Chondrocyte (in vitro differentiated cells): ENCODE measurements around the gene CEACAM19. TPM values are rescaled to one million over a fixed set of nuclear protein-coding genes. Genes with fewer than 3 reads are reported as not detected.

ENCODE experiments used
- DNase-seq: peaks from one replicate; pipeline ENCODE4 v3.0.0; 2021; ENCODE audit warnings: mixed read lengths, low spot score
- H3K27ac Mint-ChIP-seq: one replicate; pipeline ENCODE4 v1.8.0; 2021; ENCODE audit warnings: mild to moderate bottlenecking, moderate library complexity, mixed read lengths; ENCODE audit not compliant: unreplicated experiment
- H3K27me3 Mint-ChIP-seq: 2 replicates; pipeline ENCODE4 v1.8.0; 2021; ENCODE audit warnings: low read depth, mixed read lengths
- H3K36me3 Mint-ChIP-seq: 2 replicates; pipeline ENCODE4 v1.8.0; 2021; ENCODE audit warnings: low read depth, mixed read lengths
- H3K4me1 Mint-ChIP-seq: 2 replicates; pipeline ENCODE4 v1.8.0; 2021; ENCODE audit warnings: low read depth, mild to moderate bottlenecking, mixed read lengths
- H3K4me3 Mint-ChIP-seq: one replicate; pipeline ENCODE4 v1.8.0; 2021; ENCODE audit warnings: mild to moderate bottlenecking, moderate library complexity, mixed read lengths; ENCODE audit not compliant: unreplicated experiment
- H3K9me3 Mint-ChIP-seq: 2 replicates; pipeline ENCODE4 v1.8.0; 2021; ENCODE audit warnings: low read depth, mixed read lengths
- CTCF ChIP-seq: fragments of 200-600 bp; sonication (generic); IDR thresholded peaks from 2 replicates; pipeline ENCODE4 v1.5.0; 2021; ENCODE audit warnings: antibody characterized with exemption, mild to moderate bottlenecking, moderate library complexity
- total RNA-seq: library from RNA; stranded (reverse); gene quantifications from 3 replicates; pipeline ENCODE4 v1.2.1, GENCODE V29; 2021

Gene CEACAM19
- total RNA-seq, 1 donor from 2014 or later, result 6.5 TPM

GRCh38 chr19:44645407-44646048 is 25.8 kb upstream of the CEACAM19 start:
- H3K4me3 Mint-ChIP-seq, result peak overlapping the region; percentile 51
- peaks cover 11% of the 10 kb centered on the region for H3K36me3 Mint-ChIP-seq
- DNase-seq, result no peak
- H3K4me1 Mint-ChIP-seq, result peaks cover 43% of the 10 kb centered on the region
- no peak for TF ChIP-seq CTCF
- peak overlapping the region; percentile 49 for H3K27ac Mint-ChIP-seq
- no peaks in the 10 kb centered on the region for H3K9me3 Mint-ChIP-seq
- H3K27me3 Mint-ChIP-seq, result no peaks in the 10 kb centered on the region

GRCh38 chr19:44646049-44646416 is 25.2 kb upstream of the CEACAM19 start:
- TF ChIP-seq CTCF, result no peak
- H3K9me3 Mint-ChIP-seq, result no peaks in the 10 kb centered on the region
- DNase-seq, result no peak
- no peaks in the 10 kb centered on the region for H3K27me3 Mint-ChIP-seq
- peaks cover 14% of the 10 kb centered on the region for H3K36me3 Mint-ChIP-seq
- no peak overlapping the region for H3K4me3 Mint-ChIP-seq
- H3K4me1 Mint-ChIP-seq, result peaks cover 40% of the 10 kb centered on the region
- H3K27ac Mint-ChIP-seq, result peak overlapping the region; percentile 22

GRCh38 chr19:44647144-44647543 is 24.1 kb upstream of the CEACAM19 start:
- no peak for DNase-seq
- Mint-ChIP-seq H3K36me3 (peaks cover 21% of the 10 kb centered on the region), H3K4me1 (peaks cover 35% of the 10 kb centered on the region), H3K27ac (peak overlapping the region; percentile 66), H3K9me3 (no peaks in the 10 kb centered on the region), H3K4me3 (no peak overlapping the region), H3K27me3 (no peaks in the 10 kb centered on the region)
- TF ChIP-seq CTCF, result no peak

- no peak for DNase-seq
- H3K27me3 Mint-ChIP-seq, result no peaks in the 10 kb centered on the region
- no peak for TF ChIP-seq CTCF
- no peak overlapping the region for H3K4me3 Mint-ChIP-seq
- H3K4me1 Mint-ChIP-seq, result peaks cover 31% of the 10 kb centered on the region
- peak overlapping the region; percentile 83 for H3K27ac Mint-ChIP-seq
- no peaks in the 10 kb centered on the region for H3K9me3 Mint-ChIP-seq
- peaks cover 26% of the 10 kb centered on the region for H3K36me3 Mint-ChIP-seq
Measured at GRCh38 chr19:44648631-44649251, 22.5 kb upstream of the CEACAM19 start.

- H3K4me1 Mint-ChIP-seq, result peaks cover 35% of the 10 kb centered on the region
- H3K27me3 Mint-ChIP-seq, result no peaks in the 10 kb centered on the region
- H3K9me3 Mint-ChIP-seq, result no peaks in the 10 kb centered on the region
- no peak for DNase-seq
- H3K27ac Mint-ChIP-seq, result no peak overlapping the region
- no peak for TF ChIP-seq CTCF
- H3K4me3 Mint-ChIP-seq, result no peak overlapping the region
- H3K36me3 Mint-ChIP-seq, result peaks cover 29% of the 10 kb centered on the region
Measured at GRCh38 chr19:44649578-44650145, 21.6 kb upstream of the CEACAM19 start.
